ENCODE results near the gene DDN. TPM values are rescaled to one million over a fixed set of nuclear protein-coding genes. Genes with fewer than 3 reads are reported as not detected.
A peak's percentile ranks its signal among the peaks of the same experiment; 100 is the strongest.

The DDN gene
- total and polyA plus RNA-seq, 9 of the 15 experiments (the other 6 are each of a cell fraction or from before 2014, with no cell fraction given) = 0.03 to 3.6 (median 1.6) TPM

DNA sequence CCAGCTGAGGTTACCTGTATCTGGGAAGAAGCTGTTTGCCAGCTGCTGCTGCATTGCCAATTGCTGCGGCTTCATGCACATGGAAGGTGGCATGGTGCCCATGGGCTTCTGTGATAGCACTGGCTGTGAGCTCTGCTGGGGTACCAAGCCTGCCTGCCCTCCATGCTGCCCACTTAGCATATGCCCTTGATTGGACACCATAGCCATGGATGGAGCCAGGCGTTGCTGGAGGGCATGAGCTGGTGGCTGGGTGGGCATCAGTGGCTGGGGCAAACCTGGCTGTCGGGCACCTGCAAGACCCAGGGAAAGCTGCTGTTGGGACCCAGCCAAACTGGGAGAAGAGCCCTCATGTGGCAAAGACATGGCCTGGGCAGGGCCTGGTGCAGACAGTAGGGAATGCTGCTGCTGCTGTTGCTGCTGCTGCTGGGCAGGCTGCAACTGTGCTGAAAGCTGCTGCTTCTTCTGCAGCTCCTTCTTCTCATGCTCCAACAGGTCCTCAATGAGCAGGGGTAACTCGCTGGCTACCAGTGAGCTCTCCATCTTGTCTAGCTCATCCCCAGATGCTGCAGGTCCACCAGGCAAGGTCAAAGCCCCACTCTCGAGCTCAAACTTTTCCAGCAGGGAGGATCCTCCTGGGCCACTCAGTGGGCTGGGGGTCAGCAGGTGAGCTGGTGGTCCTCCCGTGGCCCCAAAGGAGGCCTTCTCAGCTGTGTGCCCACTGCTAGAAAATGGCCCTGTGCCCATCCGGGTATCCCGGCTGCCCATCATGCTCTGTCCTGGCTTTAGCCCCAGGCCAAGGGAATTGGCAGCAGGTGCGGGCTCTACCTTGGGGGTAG lies 38.2 kb upstream of the DDN start:
- ATAC-seq (no peak), FAIRE-seq (no peak), DNase-seq (ENCODE audit: extremely low read depth in 1 of 4, low spot score in 3 of 4) (no peak)
- in situ Hi-C loops (cut with MboI) = no loop called here
- H3K36me3 ChIP-seq (ENCODE audit: control insufficient read depth, insufficient read depth, low read length) = peaks cover 97% of the 10 kb centered on the region; the same call in 2 of the 3 replicates
- H3K4me1 ChIP-seq (replicated peaks in 1 of 2; ENCODE audit: control insufficient read depth in 2 of 2, insufficient read depth in 2 of 2, low read length in 2 of 2) = peaks cover 0 to 7% of the 10 kb centered on the region in 2 experiments; a peak in 1 of 5 replicates
- no peaks in the 10 kb centered on the region; the same call in 1 of the 2 replicates for H4K20me1 ChIP-seq (replicated peaks; ENCODE audit: control insufficient read depth, insufficient read depth, low read length)
- ChIA-PET POLR2A (interaction anchor here (0.6 to 12.9 kb wide), 11 partner anchors 8 to 96 kb away, joined by 3 to 78 read pairs (median 8); partner anchors contain the start of genes PRKAG1 and TUBA1B), CTCF (ENCODE audit: low intra/inter-chr PET ratio) (no interaction called here)
- H2AFZ ChIP-seq (ENCODE audit: low read depth, low read length) = no peak overlapping the region
- no peaks in the 10 kb centered on the region for H3K9me3 ChIP-seq (replicated peaks; ENCODE audit: control insufficient read depth, insufficient read depth, low read depth, low read length)
- no peak overlapping the region for H3K4me2 ChIP-seq (ENCODE audit: insufficient read depth, low read length)
- TF ChIP-seq ZNF780A (CRISPR knock-in tag; IDR thresholded peaks at IDR 0.05) (no peak), POLR2G (IDR thresholded peaks at IDR 0.05; ENCODE audit: low read depth, low read length) (peak; percentile 32; the same call in 1 of the 2 replicates), RBFOX2 (IDR thresholded peaks at IDR 0.05; ENCODE audit: low read depth, low read length) (peak; percentile 34; the same call in 1 of the 2 replicates), MTF1 (CRISPR knock-in tag; IDR thresholded peaks at IDR 0.05; ENCODE audit: borderline replicate concordance) (no peak), E2F4 (CRISPR knock-in tag; IDR thresholded peaks at IDR 0.05; ENCODE audit: low read depth) (peak; percentile 23; the same call in 1 of the 2 replicates)
- H3K9me1 ChIP-seq (ENCODE audit: control insufficient read depth, insufficient read depth, low read length) = no peaks in the 10 kb centered on the region
- no peaks in the 10 kb centered on the region for H3K79me2 ChIP-seq (ENCODE audit: control insufficient read depth, insufficient read depth, low read length)
- no peak overlapping the region for H3K4me3 ChIP-seq
- no peak overlapping the region for H3K27ac ChIP-seq (ENCODE audit: extremely low read depth, low read depth, low read length)
- BruUV-seq (replicated peaks) = no TSS peak
- no peaks in the 10 kb centered on the region for H3K27me3 ChIP-seq (ENCODE audit: control insufficient read depth in 2 of 2, insufficient read depth in 2 of 2, low read length in 2 of 2)
- H3K9ac ChIP-seq (ENCODE audit: insufficient read depth in 1 of 2, low read depth in 2 of 2, low read length in 2 of 2) = peak overlapping the region in 1 of 2 experiments; percentile 35; a peak in 1 of 4 replicates
- intact Hi-C loops (cut with micrococcal nuclease) = no loop called here
- 95% methylated on average over 8 of the region's 9 CpGs for WGBS (ENCODE audit: insufficient coverage, low coverage, missing lambda C conversion rate)

Data from K562 (cell line).